ENCODE results near the gene CYBRD1. TPM values are rescaled to one million over a fixed set of nuclear protein-coding genes. Genes with fewer than 3 reads are reported as not detected.

CYBRD1 gene
- total RNA-seq, 4 donors from 2014 or later = 158 to 241 (median 194) TPM

- DNase-seq (ENCODE audit: low spot score in 2 of 2) = no peak
- H3K4me3 ChIP-seq (ENCODE audit: low read depth, poor library complexity, severe bottlenecking) = no peak overlapping the region
- TF ChIP-seq POLR2A (IDR thresholded peaks at IDR 0.05) = no peak
- TF ChIP-seq CTCF (IDR thresholded peaks at IDR 0.05) = no peak
- intact Hi-C loops (cut with DNase I; ENCODE audit: low total_unique reads) = no loop called here
Measured at GRCh38 chr2:171600126-171600525, 77.9 kb downstream of the CYBRD1 start.

GRCh38 chr2:171602352-171602751 lies 80.1 kb downstream of the CYBRD1 start:
- WGBS, 2 donors = 75 to 84% methylated on average over 5 of the region's 5 CpGs
- TF ChIP-seq POLR2A (IDR thresholded peaks at IDR 0.05) = no peak
- TF ChIP-seq CTCF (IDR thresholded peaks at IDR 0.05) = no peak
- no peak for DNase-seq (ENCODE audit: low spot score in 2 of 2)
- H3K4me3 ChIP-seq (ENCODE audit: low read depth, poor library complexity, severe bottlenecking) = no peak overlapping the region
- intact Hi-C loops (cut with DNase I; ENCODE audit: low total_unique reads) = no loop called here

Other genes starting within 250 kb of the CYBRD1 start
- gene METTL8, start 88.5 kb upstream of the CYBRD1 start, total RNA-seq = 10 to 100 TPM; 22.5 to 34.9 (median 25.9) TPM
- 10 to 100 TPM; 10.5 to 17.1 (median 14.0) TPM for gene DCAF17, start 88.2 kb upstream of the CYBRD1 start, total RNA-seq
- 10 to 100 TPM; 74.8 to 87.8 (median 80.0) TPM for gene DYNC1I2, start 165.0 kb downstream of the CYBRD1 start, total RNA-seq